Left colon (tissue), 2 donors: ENCODE measurements around the gene IQSEC2. TPM values are rescaled to one million over a fixed set of nuclear protein-coding genes. Genes with fewer than 3 reads are reported as not detected.
A peak's percentile ranks its signal among the peaks of the same experiment; 100 is the strongest.

ENCODE experiments used
- ATAC-seq: fragments of 200-7000 bp; cut with Tn5 transposase; one replicate; pipeline ENCODE4 v1.9.1; 2020; ENCODE audit warnings: mild to moderate bottlenecking, moderate library complexity
- DNase-seq, 2 donors: peaks; one replicate each; pipeline ENCODE4 v3.0.0-alpha.2; 2020
- intact Hi-C, 2 donors: fragments of 100-400 bp; cut with DNase I in 1 of 2; cut with micrococcal nuclease in 1 of 2; formaldehyde crosslinking; loops; one replicate each; pipeline versions ENCODE4 v1.11.2 to v1.14.0; 2022; cut with DNase I, micrococcal nuclease
- total RNA-seq, 2 donors: library from RNA; stranded (reverse); fragmentation: NEBNext Ultra II Directional; extraction: Animal tissue kit (Norgen Biotek cat#: 25700); gene quantifications; one replicate each; pipeline ENCODE4 v1.2.1, GENCODE V29; 2021
- donor health status: DM: no; HTN: no; CAD: no.
- donor health status: DM: yes; HTN: yes; CAD: no.

IQSEC2 gene
- total RNA-seq, 2 donors from 2014 or later: 32.1 to 32.9 TPM

- DNase-seq (peak in 1 of 2 donors; percentile 58), ATAC-seq (peak; percentile 56)
- intact Hi-C loops: no loop called here
These were observed 758 bp downstream of the IQSEC2 start for GRCh38 chrX:53280331-53281320.

GRCh38 chrX:53279296-53280237 lies 1.8 kb downstream of the IQSEC2 start:
- peak; percentile 13 for ATAC-seq
- intact Hi-C loops: no loop called here

GRCh38 chrX:53272808-53273337 lies 8.5 kb downstream of the IQSEC2 start:
- intact Hi-C loops: no loop called here
- DNase-seq: no peak
- no peak for ATAC-seq

More at GRCh38 chrX:53279296-53280237, 1.8 kb downstream of the IQSEC2 start:
- DNase-seq: peak; percentile 31 to 41

GRCh38 chrX:53269536-53270107 lies 11.8 kb downstream of the IQSEC2 start:
- intact Hi-C loops: no loop called here
- DNase-seq: no peak
- ATAC-seq: no peak

GRCh38 chrX:53268173-53268572 lies 13.2 kb downstream of the IQSEC2 start:
- ATAC-seq (no peak), DNase-seq (no peak)
- intact Hi-C loops: no loop called here

- ATAC-seq (peak; percentile 14), DNase-seq (no peak)
- intact Hi-C loops: no loop called here
These were observed 14.5 kb downstream of the IQSEC2 start for GRCh38 chrX:53266914-53267313.

- DNase-seq: peak; percentile 37 to 39
- intact Hi-C loops: no loop called here
- peak; percentile 90 for ATAC-seq
These were observed 15.4 kb downstream of the IQSEC2 start for GRCh38 chrX:53265771-53266574.

GRCh38 chrX:53263597-53264094 lies 17.7 kb downstream of the IQSEC2 start:
- no peak for DNase-seq
- no peak for ATAC-seq
- intact Hi-C loops: no loop called here

- no peak for DNase-seq
- peak; percentile 64 for ATAC-seq
- intact Hi-C loops: no loop called here
These were observed 18.4 kb downstream of the IQSEC2 start for GRCh38 chrX:53262918-53263394.

GRCh38 chrX:53262189-53262917 lies 19.0 kb downstream of the IQSEC2 start:
- DNase-seq (no peak), ATAC-seq (no peak)
- intact Hi-C loops: no loop called here

GRCh38 chrX:53261355-53261972 lies 19.9 kb downstream of the IQSEC2 start:
- intact Hi-C loops: no loop called here
- ATAC-seq (no peak), DNase-seq (no peak)

- no peak for ATAC-seq
- DNase-seq: no peak
These were observed 20.5 kb downstream of the IQSEC2 start for GRCh38 chrX:53260836-53261235.

GRCh38 chrX:53257670-53258423 lies 23.5 kb downstream of the IQSEC2 start:
- intact Hi-C loops: no loop called here
- ATAC-seq: no peak

More at GRCh38 chrX:53260836-53261235, 20.5 kb downstream of the IQSEC2 start:
- intact Hi-C loops: no loop called here

GRCh38 chrX:53257166-53257565 lies 24.2 kb downstream of the IQSEC2 start:
- intact Hi-C loops: no loop called here
- no peak for ATAC-seq

More at GRCh38 chrX:53257670-53258423, 23.5 kb downstream of the IQSEC2 start:
- no peak for DNase-seq

GRCh38 chrX:53256446-53257041 lies 24.8 kb downstream of the IQSEC2 start:
- intact Hi-C loops: no loop called here
- DNase-seq (no peak), ATAC-seq (peak; percentile 39)

More at GRCh38 chrX:53257166-53257565, 24.2 kb downstream of the IQSEC2 start:
- DNase-seq: no peak
